ENCODE measurements around the gene SLC50A1.

Gene SLC50A1, protein sequence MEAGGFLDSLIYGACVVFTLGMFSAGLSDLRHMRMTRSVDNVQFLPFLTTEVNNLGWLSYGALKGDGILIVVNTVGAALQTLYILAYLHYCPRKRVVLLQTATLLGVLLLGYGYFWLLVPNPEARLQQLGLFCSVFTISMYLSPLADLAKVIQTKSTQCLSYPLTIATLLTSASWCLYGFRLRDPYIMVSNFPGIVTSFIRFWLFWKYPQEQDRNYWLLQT

DNA sequence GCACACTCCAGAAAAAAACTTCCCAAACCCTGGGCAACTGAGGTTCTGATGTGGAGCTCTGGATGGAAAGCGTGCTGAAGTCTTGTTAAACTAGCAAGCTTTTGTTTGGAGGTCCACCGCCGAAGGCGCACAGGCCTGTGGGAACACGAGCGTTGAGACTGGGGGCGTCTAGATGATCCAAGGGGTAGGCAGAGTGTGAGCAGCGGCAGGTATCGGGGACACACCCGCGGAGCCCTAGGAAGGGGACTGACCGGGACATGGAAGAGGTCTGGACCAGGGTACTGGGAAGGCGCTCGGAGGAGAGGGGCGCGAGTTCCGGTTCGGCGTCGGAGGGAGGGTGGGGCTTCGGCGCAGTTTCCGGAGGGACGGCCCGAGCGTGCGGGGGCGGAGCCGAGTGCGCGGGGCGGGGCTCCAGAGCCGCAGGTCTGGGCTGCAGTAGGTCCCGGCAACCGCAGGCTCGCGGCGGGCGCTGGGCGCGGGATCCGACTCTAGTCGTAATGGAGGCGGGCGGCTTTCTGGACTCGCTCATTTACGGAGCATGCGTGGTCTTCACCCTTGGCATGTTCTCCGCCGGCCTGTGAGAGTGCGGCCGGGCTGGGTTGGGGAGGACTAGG lies at the start of gene SLC50A1:
TSS of gene SLC50A1 (plus strand) at position 438 of the 614 bp plus-strand sequence. CDS start at position 498, 60 bp downstream.
- TF ChIP-seq, protein P1, sequence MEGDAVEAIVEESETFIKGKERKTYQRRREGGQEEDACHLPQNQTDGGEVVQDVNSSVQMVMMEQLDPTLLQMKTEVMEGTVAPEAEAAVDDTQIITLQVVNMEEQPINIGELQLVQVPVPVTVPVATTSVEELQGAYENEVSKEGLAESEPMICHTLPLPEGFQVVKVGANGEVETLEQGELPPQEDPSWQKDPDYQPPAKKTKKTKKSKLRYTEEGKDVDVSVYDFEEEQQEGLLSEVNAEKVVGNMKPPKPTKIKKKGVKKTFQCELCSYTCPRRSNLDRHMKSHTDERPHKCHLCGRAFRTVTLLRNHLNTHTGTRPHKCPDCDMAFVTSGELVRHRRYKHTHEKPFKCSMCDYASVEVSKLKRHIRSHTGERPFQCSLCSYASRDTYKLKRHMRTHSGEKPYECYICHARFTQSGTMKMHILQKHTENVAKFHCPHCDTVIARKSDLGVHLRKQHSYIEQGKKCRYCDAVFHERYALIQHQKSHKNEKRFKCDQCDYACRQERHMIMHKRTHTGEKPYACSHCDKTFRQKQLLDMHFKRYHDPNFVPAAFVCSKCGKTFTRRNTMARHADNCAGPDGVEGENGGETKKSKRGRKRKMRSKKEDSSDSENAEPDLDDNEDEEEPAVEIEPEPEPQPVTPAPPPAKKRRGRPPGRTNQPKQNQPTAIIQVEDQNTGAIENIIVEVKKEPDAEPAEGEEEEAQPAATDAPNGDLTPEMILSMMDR (IDR thresholded peaks at IDR 0.05; ENCODE audit: low read depth, low read length, missing control alignments) = no peak
- in situ Hi-C loops (cut with HindIII; ENCODE audit: low sequenced_read_pairs) = no loop called here

DNA sequence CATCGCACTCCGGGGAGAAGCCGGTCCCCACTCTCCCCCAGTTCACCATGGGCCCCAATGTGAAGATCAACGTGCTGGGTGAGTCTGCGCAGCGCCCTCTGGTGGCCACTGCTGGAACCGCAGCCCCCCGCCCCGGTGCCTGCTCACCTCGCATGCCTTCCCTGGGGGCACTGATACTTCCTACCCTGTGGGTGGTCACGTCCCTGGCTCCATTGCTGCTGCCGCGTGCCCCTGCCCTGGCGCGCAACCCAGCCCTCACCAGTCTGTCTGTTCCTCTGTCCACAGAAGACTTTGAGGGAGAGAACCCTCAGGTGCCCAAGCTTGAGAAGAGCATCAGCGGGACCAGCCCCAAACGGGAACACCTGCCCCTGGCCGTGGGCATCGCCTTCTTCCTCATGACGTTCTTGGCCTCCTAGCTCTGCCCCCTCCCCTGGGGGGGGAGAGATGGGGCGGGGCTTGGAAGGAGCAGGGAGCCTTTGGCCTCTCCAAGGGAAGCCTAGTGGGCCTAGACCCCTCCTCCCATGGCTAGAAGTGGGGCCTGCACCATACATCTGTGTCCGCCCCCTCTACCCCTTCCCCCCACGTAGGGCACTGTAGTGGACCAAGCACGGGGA lies 49.4 kb upstream of the SLC50A1 start:
- H3K4me3 ChIP-seq (ENCODE audit: low read depth, low read length) = no peak overlapping the region
- in situ Hi-C loops (cut with HindIII; ENCODE audit: low sequenced_read_pairs) = no loop called here
- TF ChIP-seq, protein P1 (IDR thresholded peaks at IDR 0.05; ENCODE audit: low read depth, low read length, missing control alignments) = peak; percentile 89
- DNase-seq (ENCODE audit: low read depth) = no peak

More for the DNA sequence above, at the start of gene SLC50A1:
- DNase-seq (ENCODE audit: low read depth) = peak; percentile 82
- H3K4me3 ChIP-seq (ENCODE audit: low read depth, low read length) = peak within 1 kb of the TSS; percentile 57

DNA sequence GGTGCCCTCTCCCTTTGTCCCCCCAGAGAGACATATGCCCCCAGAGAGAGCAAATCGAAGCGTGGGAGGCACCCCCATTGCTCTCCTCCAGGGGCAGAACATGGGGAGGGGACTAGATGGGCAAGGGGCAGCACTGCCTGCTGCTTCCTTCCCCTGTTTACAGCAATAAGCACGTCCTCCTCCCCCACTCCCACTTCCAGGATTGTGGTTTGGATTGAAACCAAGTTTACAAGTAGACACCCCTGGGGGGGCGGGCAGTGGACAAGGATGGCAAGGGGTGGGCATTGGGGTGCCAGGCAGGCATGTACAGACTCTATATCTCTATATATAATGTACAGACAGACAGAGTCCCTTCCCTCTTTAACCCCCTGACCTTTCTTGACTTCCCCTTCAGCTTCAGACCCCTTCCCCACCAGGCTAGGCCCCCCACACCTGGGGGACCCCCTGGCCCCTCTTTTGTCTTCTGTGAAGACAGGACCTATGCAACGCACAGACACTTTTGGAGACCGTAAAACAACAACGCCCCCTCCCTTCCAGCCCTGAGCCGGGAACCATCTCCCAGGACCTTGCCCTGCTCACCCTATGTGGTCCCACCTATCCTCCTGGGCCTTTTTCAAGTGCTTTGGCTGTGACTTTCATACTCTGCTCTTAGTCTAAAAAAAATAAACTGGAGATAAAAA lies 48.7 kb upstream of the SLC50A1 start:
- in situ Hi-C loops (cut with HindIII; ENCODE audit: low sequenced_read_pairs) = no loop called here
- H3K4me3 ChIP-seq (ENCODE audit: low read depth, low read length) = no peak overlapping the region
- TF ChIP-seq, protein P1 (IDR thresholded peaks at IDR 0.05; ENCODE audit: low read depth, low read length, missing control alignments) = no peak
- DNase-seq (ENCODE audit: low read depth) = no peak

DNA sequence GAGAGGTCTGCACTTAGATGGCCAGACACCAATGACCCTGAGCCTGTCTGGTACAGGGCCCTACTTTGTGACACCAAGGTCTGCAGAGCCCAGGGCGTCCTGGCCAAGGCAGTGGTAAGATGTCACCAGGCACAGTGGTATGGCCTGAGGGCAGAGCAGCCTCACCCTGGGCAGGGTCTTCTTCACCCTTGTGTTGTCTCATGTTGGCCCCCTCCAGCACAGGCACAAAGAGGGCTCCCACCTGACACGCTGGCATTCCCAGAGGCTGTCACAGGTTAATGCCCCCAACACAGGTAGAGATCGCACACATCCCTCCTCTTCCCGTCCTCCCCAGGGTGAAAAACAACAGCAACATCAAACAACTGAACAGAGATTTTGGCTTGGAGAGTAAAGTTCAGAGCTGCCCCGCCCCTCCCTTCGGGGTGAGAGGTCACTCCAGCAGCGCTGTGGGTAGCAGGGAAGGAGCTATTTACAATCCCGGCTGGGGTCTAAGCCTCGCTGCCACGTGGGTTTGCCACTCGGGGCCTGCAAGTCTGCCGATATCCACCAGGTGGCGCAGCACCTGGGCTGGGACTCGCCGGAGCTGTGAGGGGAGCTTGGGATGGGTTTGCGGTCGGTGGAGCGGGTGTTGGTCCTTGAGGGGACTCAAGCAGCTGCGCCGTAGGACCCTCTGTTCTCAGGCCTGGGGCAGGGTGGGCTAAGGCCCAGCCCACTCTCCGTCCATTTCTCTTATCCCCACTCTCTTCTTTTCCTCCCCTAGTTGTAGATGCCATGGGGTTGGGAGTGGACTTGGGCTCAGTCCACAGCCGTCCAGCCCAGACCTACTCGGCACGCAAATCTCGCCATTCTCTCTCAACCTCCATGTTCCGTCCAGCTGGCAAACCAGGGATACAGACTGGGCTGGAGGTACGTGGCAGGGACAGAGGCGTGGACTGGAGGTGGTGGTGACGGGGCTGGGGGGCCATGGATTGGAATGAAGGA lies 44.3 kb upstream of the SLC50A1 start:
- in situ Hi-C loops (cut with HindIII; ENCODE audit: low sequenced_read_pairs) = loop anchor here (10.0 kb wide), 1 partner anchor 73 kb away; no protein-coding TSS in a partner anchor
- TF ChIP-seq, protein P1 (IDR thresholded peaks at IDR 0.05; ENCODE audit: low read depth, low read length, missing control alignments) = peak; percentile 97
- peak; percentile 31 for DNase-seq (ENCODE audit: low read depth)
- no peak overlapping the region for H3K4me3 ChIP-seq (ENCODE audit: low read depth, low read length)

DNA sequence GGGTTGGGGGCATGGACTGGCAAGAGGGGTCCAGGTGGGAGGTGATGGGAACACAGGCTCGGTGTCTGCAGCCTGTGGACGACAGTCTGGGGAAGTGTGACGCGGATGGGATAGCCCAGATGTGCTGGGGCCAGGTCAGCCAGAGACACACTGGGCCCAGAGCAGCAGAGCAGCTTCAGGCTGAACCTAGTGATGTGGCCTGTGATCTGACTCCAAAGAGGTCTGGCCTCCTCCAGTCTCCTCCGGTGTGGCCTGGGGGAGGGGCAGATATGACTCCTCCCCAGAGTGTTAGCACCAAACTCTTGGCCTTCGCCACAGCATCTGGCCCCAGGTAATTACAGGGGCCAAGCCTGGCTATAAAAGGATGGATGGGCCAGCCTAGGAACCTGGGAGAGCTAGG lies 43.5 kb upstream of the SLC50A1 start:
- no peak for DNase-seq (ENCODE audit: low read depth)
- in situ Hi-C loops (cut with HindIII; ENCODE audit: low sequenced_read_pairs) = loop anchor here (10.0 kb wide), 1 partner anchor 73 kb away; no protein-coding TSS in a partner anchor
- TF ChIP-seq, protein P1 (IDR thresholded peaks at IDR 0.05; ENCODE audit: low read depth, low read length, missing control alignments) = no peak
- H3K4me3 ChIP-seq (ENCODE audit: low read depth, low read length) = no peak overlapping the region
